Activated CD4-positive, alpha-beta T cell treated with anti-CD3 and anti-CD28 coated beads, Interleukin-2, amount 10 ng/mL, durations not matched to agents 24 days and 14 days (primary cell): Measurements from ENCODE around the gene FEN1. TPM values are rescaled to one million over a fixed set of nuclear protein-coding genes. Genes with fewer than 3 reads are reported as not detected.

Experiments
- DNase-seq: peaks from one replicate; pipeline ENCODE4 v3.0.0; 2022
- H3K27ac Mint-ChIP-seq: one replicate; pipeline ENCODE4 v1.8.0; 2022; ENCODE audit warnings: mild to moderate bottlenecking, mixed read lengths
- H3K27me3 Mint-ChIP-seq: one replicate; pipeline ENCODE4 v1.8.0; 2022; ENCODE audit warnings: mixed read lengths
- H3K36me3 Mint-ChIP-seq: one replicate; pipeline ENCODE4 v1.8.0; 2022; ENCODE audit warnings: low read depth, mild to moderate bottlenecking, mixed read lengths
- H3K4me1 Mint-ChIP-seq: one replicate; pipeline ENCODE4 v1.8.0; 2021; ENCODE audit warnings: mixed read lengths
- H3K4me3 Mint-ChIP-seq: one replicate; pipeline ENCODE4 v1.8.0; 2022; ENCODE audit warnings: mild to moderate bottlenecking, moderate library complexity, mixed read lengths
- H3K9me3 Mint-ChIP-seq: one replicate; pipeline ENCODE4 v1.8.0; 2021; ENCODE audit warnings: mixed read lengths
- intact Hi-C: fragments of 100-400 bp; cut with micrococcal nuclease; formaldehyde crosslinking; loops from one replicate; pipeline ENCODE4 v1.15.1; 2023
- total RNA-seq: library from RNA; stranded (reverse); gene quantifications from 2 replicates; pipeline ENCODE4 v1.2.3, GENCODE V29; 2022

FEN1 gene
- total RNA-seq, 1 donor from 2014 or later = 144 TPM

- H3K27me3 Mint-ChIP-seq = peaks cover 25% of the 10 kb centered on the region
- no peaks in the 10 kb centered on the region for H3K36me3 Mint-ChIP-seq
- no peaks in the 10 kb centered on the region for H3K9me3 Mint-ChIP-seq
- intact Hi-C loops = loop anchor here (2.0 kb wide), 1 partner anchor 24 kb away; no protein-coding TSS in a partner anchor
- DNase-seq = peak; percentile 91
- peak within 1 kb of the TSS; percentile 75 for H3K4me3 Mint-ChIP-seq
- peaks cover 10% of the 10 kb centered on the region for H3K4me1 Mint-ChIP-seq
- H3K27ac Mint-ChIP-seq = no peak within 1 kb of the TSS
These were observed 40.4 kb upstream of the FEN1 start, which contains the start of gene MYRF for GRCh38 chr11:61752117-61752924. TSS of gene MYRF (plus strand) at chr11:61752636. CDS start at chr11:61752745, 109 bp downstream.

DNA sequence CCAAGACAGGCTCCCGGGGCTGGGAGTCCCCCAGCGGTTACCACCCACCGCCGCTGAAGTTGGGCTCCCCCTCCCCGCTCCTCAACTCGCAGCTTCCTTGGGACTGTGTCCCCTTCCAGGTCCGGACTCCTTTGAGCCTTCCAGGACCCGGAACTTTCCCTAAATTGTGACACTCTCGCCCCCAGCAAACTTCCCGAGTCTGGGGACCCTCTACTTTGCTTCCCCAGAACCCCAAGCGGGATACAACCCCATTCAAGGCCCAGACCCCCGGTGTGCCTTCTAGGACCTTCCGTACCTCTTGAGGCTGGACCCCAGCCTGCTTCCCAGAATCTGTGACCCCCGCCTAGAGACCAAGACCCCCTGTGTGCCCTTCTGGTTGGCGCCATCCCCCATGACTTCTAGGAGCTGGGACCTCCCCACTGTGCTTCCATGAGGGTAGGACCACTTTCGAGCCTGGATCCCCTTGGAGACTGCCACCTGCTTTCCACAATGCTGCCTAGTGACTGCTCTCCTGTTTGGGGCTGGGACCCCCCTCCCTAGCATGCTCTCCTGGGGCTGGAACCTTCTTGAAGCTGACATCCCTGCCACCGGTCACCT, 39.7 kb upstream of the FEN1 start:
- no peak for DNase-seq
- H3K4me3 Mint-ChIP-seq = peak overlapping the region; percentile 75
- H3K27ac Mint-ChIP-seq = no peak overlapping the region
- H3K4me1 Mint-ChIP-seq = peaks cover 10% of the 10 kb centered on the region
- intact Hi-C loops = loop anchor here (2.0 kb wide), 1 partner anchor 24 kb away; no protein-coding TSS in a partner anchor
- H3K27me3 Mint-ChIP-seq = peaks cover 25% of the 10 kb centered on the region
- H3K36me3 Mint-ChIP-seq = no peaks in the 10 kb centered on the region
- no peaks in the 10 kb centered on the region for H3K9me3 Mint-ChIP-seq

DNA sequence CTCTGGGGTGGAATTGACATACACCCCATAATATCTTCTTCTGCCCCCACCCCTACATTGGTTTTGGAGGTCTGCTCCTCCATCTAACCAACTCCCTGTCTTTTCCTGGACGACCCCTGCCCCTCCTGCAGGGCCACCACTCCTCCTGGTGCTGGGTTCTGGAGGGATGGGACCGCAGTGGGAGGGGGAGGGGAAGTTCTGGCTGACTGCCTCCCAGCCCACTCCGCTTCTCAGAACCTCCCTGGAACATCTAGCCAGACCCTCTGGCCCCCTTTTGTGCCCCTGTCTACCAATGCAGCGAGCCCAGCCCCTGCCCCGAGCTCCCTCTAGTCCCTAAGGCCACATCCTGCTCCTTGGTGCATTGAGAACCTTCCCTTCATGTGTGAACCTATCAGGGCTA, 39.0 kb upstream of the FEN1 start:
- H3K9me3 Mint-ChIP-seq = no peaks in the 10 kb centered on the region
- no peaks in the 10 kb centered on the region for H3K36me3 Mint-ChIP-seq
- peak overlapping the region; percentile 75 for H3K4me3 Mint-ChIP-seq
- H3K4me1 Mint-ChIP-seq = peaks cover 10% of the 10 kb centered on the region
- H3K27ac Mint-ChIP-seq = peak overlapping the region; percentile 13
- intact Hi-C loops = loop anchor here (2.0 kb wide), 1 partner anchor 23 kb away; no protein-coding TSS in a partner anchor
- DNase-seq = no peak
- H3K27me3 Mint-ChIP-seq = peaks cover 25% of the 10 kb centered on the region

GRCh38 chr11:61754534-61755482, 37.9 kb upstream of the FEN1 start:
- intact Hi-C loops = no loop called here
- Mint-ChIP-seq H3K4me1 (peaks cover 10% of the 10 kb centered on the region), H3K27ac (no peak overlapping the region), H3K27me3 (peaks cover 22% of the 10 kb centered on the region), H3K9me3 (no peaks in the 10 kb centered on the region), H3K4me3 (no peak overlapping the region), H3K36me3 (no peaks in the 10 kb centered on the region)
- DNase-seq = no peak

DNA sequence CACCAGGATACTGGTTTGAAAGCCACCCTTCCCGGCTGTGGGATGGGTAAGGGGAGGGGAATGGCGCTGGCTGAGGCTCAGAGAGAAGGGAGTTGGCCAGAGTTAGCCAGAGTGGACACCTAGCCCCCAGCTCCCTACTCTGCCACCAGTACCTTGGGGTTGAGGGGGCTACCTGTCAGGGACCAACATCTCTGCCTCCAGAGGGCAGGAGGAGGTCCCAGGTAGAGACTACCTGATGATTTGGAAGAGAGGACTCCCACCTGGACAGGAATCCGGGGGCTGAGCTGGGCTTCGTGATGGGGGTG, 36.6 kb upstream of the FEN1 start:
- H3K4me3 Mint-ChIP-seq = no peak overlapping the region
- peaks cover 9% of the 10 kb centered on the region for H3K4me1 Mint-ChIP-seq
- H3K27me3 Mint-ChIP-seq = peaks cover 17% of the 10 kb centered on the region
- no peaks in the 10 kb centered on the region for H3K9me3 Mint-ChIP-seq
- peak overlapping the region; percentile 60 for H3K27ac Mint-ChIP-seq
- DNase-seq = no peak
- intact Hi-C loops = no loop called here
- H3K36me3 Mint-ChIP-seq = no peaks in the 10 kb centered on the region

GRCh38 chr11:61756452-61757212, 36.1 kb upstream of the FEN1 start:
- Mint-ChIP-seq H3K4me3 (no peak overlapping the region), H3K4me1 (peaks cover 8% of the 10 kb centered on the region), H3K9me3 (no peaks in the 10 kb centered on the region), H3K27me3 (peaks cover 14% of the 10 kb centered on the region), H3K27ac (peak overlapping the region; percentile 60), H3K36me3 (no peaks in the 10 kb centered on the region)
- intact Hi-C loops = no loop called here
- DNase-seq = no peak

DNA sequence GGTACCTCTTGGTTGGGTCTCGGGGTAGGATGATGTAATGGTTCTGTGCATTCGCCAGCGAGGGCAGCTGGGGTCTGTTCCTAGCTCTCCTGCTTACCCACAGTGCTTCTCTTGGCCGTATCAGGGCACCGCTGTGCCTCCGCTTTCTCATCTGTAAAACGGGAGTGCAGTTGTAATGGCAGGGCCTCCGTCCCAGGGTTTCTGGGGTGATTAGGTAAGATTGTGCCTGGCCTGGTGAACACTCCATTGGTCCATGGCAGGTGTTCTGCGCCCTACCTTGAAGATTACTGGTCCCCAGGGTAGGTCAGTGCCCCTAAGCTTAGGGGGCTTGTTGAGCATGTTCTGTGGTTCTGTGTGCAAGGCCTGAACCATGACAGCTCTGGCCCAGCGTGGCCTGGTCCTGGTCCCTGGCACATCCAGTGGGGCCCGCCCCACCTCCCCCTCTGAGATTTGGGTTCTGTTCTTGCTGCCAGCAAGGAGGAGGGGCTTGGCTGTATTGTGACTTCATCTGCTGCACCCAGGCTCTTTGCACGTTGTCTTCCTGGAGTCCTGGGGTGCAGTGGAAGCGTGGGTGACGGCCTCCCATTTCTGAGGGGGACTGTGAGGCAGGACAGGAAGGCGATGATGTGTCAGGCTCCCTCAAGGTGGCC, 35.4 kb upstream of the FEN1 start:
- Mint-ChIP-seq H3K4me1 (peaks cover 8% of the 10 kb centered on the region), H3K36me3 (no peaks in the 10 kb centered on the region), H3K27ac (no peak overlapping the region), H3K9me3 (no peaks in the 10 kb centered on the region), H3K4me3 (no peak overlapping the region), H3K27me3 (peaks cover 15% of the 10 kb centered on the region)
- no peak for DNase-seq
- intact Hi-C loops = no loop called here

DNA sequence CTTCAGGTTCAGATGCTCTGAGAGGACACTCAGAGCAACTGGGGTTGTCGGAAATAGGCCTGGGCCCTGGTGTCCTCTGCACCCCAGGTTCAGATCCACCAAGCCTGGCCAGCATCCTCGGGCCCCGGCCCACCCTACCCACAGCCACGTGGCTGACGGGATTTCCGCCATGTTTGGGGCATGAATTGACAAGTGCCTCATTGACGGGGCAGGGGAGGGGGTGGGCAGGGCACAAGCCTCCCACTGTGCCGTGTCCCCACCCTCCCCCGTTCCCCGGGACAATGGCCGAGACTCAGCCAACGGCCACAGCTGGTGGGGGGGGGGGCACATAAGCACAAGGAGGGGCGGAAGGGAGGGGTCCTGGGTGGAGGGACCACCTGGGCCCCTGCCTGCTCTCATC, 31.8 kb upstream of the FEN1 start:
- Mint-ChIP-seq H3K4me1 (peaks cover 5% of the 10 kb centered on the region), H3K9me3 (no peaks in the 10 kb centered on the region), H3K27ac (no peak overlapping the region), H3K36me3 (no peaks in the 10 kb centered on the region), H3K4me3 (no peak overlapping the region), H3K27me3 (peaks cover 3% of the 10 kb centered on the region)
- intact Hi-C loops = no loop called here
- DNase-seq = no peak

DNA sequence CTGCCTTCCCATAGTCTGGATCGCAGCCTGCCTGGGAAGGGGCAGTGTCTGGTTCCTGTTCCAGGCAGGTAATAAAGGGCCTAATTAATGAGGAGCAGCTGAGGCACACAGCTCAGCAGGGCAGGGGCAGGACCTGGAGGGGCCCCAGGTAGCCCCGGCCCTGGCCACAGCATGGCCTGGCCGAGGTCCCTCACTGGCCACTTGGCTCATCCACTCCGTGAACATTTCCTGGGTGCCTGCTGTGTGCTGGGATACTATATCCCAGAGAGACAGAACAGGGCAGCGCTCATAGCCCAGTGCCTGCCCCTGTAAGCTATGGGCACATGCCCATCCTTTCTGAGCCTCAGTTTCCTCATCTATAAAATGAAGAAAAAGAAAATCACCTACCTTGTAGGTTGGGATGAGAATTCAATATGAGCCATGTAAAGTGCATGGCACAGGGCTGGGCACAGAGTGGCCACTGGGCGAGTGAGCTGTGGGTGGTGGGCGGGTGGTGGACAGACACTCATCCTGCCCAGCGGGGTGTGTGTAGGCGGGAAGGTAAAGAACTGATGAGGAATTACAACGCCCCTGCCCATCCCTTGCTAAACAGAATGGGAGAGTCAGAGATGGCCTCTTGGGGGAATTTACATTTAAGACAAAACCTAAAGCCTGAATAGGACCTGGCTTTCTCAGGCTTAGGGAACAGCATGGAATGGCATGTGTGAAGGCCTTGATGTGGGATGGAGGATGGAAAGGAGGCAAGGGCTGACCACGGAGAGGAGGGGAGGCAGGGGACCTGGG, 31.1 kb upstream of the FEN1 start:
- Mint-ChIP-seq H3K4me3 (no peak overlapping the region), H3K9me3 (no peaks in the 10 kb centered on the region), H3K36me3 (no peaks in the 10 kb centered on the region), H3K27me3 (peaks cover 3% of the 10 kb centered on the region), H3K4me1 (no peaks in the 10 kb centered on the region), H3K27ac (no peak overlapping the region)
- intact Hi-C loops = no loop called here
- DNase-seq = no peak

DNA sequence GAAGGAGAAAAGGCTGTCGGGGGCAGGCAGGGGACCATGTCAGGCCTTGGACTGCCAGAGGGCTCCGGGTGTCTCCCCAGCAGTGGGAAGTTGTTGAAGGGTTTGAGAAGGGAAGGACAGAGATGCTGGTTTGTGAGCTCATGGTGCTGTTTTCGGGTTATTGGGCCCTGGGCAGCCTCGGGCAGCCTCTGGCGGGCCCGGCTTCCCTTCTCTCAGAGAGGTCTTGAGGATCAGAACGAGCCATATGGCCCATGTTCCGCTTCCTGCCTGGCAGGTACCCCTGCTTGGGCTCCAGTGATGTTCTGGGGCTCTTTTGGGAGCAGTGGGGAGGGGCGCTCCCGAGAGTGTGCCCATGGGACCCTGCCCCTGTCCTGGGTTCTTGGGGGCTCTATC, 30.5 kb upstream of the FEN1 start:
- Mint-ChIP-seq H3K36me3 (no peaks in the 10 kb centered on the region), H3K27ac (no peak overlapping the region), H3K27me3 (peaks cover 3% of the 10 kb centered on the region), H3K4me3 (no peak overlapping the region), H3K4me1 (no peaks in the 10 kb centered on the region), H3K9me3 (no peaks in the 10 kb centered on the region)
- DNase-seq = no peak
- intact Hi-C loops = no loop called here

GRCh38 chr11:61762798-61763197, 29.9 kb upstream of the FEN1 start:
- Mint-ChIP-seq H3K27ac (no peak overlapping the region), H3K4me1 (no peaks in the 10 kb centered on the region), H3K36me3 (no peaks in the 10 kb centered on the region), H3K4me3 (no peak overlapping the region), H3K9me3 (no peaks in the 10 kb centered on the region), H3K27me3 (peaks cover 3% of the 10 kb centered on the region)
- intact Hi-C loops = no loop called here
- DNase-seq = no peak

- H3K9me3 Mint-ChIP-seq = no peaks in the 10 kb centered on the region
- intact Hi-C loops = no loop called here
- H3K36me3 Mint-ChIP-seq = no peaks in the 10 kb centered on the region
- H3K4me3 Mint-ChIP-seq = no peak overlapping the region
- H3K4me1 Mint-ChIP-seq = no peaks in the 10 kb centered on the region
- no peak overlapping the region for H3K27ac Mint-ChIP-seq
- DNase-seq = no peak
- H3K27me3 Mint-ChIP-seq = peaks cover 3% of the 10 kb centered on the region
These were observed 28.6 kb upstream of the FEN1 start for GRCh38 chr11:61763930-61764605.
